GM19438 (cell line): Measurements from ENCODE around the gene SUPT6H.

Experiments
- ATAC-seq: cut with Tn5 transposase; IDR thresholded peaks from one replicate; pipeline ENCODE4 v1.9.1; 2021; ENCODE audit warnings: low read depth; ENCODE audit not compliant: unreplicated experiment

SUPT6H gene

DNA sequence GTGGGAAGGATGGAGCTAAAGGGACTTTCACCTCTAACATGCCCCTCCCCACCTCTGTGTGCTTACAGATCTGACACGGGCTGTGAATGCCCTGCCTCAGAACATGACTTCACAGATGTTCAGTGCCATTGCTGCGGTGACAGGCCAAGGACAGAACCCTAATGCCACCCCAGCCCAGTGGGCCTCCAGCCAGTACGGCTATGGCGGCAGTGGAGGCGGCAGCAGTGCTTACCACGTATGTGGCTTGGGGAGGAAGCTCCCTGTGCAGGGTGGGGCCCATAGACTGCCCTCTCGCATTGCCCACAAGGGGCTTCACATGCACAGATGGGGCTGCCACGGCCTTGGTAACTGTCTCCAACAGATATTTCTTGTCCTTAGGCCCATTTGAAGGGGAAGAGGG lies 38.3 kb downstream of the SUPT6H start:
- ATAC-seq: no peak

DNA sequence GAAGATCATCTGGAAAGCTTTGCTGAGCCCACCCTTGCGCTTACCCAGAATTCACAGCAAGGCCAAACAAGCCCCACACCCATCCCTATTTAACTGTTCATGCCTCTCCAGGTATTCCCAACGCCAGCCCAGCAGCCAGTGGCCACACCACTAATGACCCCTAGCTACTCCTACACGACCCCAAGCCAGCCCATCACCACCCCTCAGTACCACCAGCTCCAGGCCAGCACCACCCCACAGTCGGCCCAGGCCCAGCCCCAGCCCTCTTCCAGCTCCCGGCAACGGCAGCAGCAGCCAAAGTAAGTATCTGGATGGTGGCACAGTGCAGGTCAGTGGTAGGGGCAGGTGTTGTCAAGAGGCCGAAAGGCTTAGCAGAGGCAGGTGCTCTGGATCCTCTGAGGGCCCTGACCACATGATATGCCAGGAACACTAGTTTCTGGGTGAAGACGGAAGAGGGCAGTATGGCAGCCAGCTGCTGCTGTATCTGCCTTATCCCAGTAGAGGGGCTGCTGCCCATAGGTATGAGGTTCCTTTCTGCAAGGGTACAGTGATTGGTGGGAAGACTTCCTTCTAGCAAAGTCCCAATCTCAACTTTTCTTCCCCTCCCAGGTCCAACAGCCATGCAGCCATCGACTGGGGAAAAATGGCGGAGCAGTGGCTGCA lies 39.0 kb downstream of the SUPT6H start:
- no peak for ATAC-seq

DNA sequence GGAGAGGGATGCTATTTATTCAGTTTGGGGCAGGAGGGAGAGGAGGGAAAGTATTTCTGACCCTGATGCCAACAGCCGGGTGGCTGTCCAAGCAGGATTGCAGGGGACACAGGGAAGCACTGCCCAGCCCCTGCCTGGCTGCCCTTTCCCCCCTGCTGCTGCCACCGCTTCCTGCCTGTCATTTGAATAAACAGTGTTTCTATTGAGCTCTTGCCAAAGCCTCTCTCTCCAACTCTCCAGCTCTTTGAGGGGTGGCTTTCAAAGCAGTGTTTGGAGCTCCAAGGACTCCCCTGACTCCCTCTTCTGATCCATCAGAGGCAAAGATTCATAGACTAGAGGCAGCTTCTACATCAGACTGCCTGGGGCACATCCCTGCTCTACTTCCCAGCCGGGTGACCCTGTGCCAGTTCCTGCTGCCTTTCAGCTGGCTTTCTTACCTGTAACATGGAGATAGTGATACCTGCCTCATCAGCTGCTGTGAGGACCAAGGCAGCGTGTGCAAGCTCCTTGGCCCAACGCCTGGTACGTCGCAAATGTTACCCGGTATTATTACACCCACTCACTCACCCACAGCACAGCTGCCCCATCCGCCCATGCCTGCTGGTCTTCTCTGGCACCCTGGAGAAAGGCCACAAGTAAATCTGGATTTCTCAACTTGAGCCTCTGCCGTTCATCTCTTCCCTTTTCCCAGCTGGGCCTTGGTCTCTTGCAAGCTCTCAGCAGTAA lies 40.2 kb downstream of the SUPT6H start:
- ATAC-seq: no peak

DNA sequence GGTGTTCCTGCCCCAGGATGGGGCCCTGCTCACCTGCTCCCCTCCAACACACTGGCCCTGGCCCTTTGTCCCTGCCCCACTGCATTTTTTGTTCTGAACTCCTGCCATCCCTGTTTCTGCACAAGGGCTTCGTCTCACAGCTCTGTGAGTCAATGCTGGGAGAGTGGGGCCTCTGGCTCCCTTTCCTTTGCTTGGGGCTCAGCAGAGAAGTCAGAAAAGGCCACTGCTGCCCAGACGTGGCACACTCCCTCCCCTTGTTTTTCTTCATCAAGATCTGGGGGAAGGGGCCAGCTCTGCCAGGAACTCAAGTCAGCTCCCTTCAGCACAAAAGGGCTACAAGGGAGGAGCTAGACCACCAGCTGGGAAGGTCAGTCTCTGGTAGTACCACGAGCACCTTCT lies 40.7 kb downstream of the SUPT6H start:
- ATAC-seq: no peak

DNA sequence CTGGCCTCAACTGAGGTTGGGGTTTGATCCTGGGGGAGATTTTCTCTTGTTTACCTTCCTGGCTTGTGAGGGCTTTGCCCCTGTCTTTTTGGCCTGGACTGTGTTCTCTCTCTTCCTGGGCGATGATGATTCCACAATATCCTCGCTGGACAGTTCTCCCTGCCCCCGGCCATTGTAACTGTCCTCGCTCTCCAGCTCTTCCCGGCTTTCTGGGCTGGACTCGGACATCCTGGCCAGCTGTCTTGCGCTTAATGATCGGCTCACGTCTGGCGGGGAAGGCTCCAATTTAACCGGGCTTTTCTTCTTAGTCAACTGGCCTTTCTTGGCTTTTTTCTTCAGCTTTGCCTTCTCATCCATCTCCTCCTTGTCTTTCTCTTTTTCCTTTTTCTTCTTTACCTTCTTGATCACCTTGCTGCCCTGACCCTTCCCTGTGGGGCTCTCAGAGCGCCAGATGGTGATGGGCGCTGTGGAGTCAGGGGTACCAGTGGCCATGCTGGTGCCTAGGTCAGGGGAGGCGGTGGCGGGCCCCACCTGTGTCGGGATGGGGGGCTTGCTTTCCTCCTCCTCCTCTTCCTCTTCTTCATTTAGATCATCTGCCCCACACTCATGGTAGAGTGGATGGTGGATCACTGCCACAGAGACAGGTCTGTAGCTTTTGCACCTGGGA lies 41.7 kb downstream of the SUPT6H start:
- no peak for ATAC-seq

DNA sequence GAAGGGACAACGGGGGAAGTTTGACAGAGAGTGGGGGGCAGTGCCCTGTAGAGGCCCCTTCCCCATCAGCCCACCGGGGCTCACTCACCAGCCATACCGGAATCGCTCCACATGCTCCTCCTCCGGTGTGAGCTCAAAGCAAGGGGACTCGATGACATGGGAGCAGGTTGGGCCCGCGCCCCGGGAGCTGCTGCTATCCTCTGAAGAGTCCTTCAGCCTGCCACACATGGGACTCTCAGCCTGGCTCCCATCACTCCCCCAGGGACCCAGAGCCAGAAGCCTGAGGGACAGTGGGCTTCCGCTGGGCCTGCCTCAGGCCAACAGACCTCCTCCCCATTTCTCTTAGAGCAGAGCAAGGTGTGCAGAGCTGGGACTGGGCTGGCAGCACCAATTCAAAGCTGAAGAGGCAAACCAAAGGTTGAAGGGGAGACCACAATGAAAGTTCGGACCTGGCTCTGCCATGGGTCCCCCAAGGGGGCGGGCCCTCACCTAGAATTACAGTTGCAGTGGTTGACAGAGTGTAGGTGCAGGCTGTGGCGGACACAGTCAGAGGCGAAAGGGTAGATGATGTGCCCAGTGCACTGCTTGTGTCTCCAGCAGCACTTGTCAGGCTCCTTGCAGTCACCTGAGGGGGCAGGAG lies 42.3 kb downstream of the SUPT6H start:
- ATAC-seq: no peak

DNA sequence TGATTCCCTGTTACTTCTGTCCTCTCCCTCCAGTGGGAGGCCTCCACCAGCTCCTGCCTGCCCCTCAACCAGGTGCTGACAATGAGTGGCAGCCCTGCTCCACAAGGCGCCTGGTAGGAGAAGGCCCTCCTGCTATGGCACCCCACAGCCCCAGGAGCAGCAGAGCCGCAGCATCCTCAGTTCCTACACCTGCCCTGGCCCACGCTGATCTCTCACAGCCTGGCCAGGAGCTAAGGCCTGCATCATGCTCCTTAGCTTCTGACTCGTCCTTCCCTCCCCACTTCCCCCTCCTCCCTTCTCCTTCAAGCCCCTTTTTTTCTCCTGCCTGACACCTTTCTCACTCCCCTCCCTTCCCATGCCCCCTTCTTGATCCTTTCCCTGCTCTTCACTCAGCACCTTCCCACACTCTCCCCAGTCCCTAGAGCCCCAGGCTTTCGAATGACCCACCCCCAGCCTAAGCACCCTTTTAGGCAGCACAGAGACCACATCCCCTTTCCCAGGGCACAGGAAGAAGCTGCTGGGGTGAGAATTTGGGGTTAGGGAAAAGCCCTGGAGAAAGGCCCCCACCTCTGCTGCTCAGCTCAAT lies 43.2 kb downstream of the SUPT6H start:
- no peak for ATAC-seq

DNA sequence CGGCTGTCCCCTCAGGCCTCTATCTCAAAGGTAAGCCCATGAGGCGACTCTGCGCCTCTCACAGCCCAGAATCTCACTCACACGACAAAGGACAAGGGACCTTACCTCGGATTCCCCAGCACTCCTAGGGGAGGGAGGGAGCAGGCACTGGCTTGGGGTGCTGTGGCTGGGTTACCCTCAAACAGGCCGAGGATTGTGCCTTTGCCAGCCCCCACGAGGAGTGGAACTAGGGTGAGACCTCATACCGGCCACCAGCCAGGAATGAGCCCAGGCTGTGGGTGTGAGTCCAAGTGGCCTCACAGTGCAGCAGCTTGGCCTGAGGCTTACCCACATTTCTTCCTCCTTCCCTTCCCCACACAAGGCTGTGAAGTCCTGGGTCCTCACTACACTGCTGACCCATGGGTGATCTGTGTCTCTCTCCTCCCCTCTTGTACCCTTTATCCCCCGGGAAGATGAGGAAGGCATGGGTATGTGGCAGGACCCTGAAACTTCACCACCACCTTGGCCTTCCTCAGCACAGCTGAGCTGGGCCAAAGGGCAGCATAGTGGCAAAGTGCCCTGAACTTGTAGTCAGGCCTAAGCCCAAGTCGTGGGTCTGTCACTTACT lies 43.8 kb downstream of the SUPT6H start:
- ATAC-seq: no peak

DNA sequence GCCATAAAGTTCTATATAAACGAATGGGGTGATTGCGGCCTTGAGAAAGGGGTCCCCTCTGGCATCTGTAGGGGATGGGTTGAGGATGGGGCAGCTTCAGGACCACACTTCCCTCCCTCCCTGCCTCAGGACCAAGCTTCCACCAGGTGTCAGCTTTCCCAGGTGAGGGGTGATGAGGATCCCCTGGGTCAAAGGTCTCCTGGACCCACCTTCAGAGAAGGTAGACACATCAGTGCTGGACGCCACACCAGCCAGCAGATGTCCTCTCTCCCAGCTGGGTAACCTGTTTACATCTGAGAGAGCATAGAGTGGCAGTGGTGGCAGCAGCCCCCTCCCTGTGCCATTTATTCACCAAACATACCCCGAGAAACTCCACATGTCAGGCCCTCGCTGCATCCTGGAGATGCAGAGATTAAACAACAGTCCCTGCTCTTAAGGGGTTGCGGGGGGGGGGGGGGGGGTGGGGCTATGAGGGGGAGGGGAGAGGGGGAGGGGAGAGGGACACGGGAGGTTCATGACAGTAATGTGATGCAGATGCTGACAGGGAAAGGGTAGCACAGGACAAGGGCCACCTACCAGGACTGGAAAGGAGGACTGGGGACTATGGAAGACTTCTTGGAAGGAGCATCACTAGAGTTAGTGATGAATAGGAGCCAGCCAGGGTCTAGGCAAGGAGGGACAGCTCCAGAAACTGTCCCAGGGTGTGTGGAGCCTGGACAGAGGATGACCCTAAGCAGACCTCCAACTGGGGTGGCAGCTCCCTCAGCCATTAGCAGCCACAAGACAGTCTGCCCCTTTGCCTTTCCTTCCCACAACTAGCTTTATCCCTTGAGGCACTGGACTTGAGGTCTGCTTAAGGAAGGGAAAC lies 44.7 kb downstream of the SUPT6H start:
- ATAC-seq: no peak

DNA sequence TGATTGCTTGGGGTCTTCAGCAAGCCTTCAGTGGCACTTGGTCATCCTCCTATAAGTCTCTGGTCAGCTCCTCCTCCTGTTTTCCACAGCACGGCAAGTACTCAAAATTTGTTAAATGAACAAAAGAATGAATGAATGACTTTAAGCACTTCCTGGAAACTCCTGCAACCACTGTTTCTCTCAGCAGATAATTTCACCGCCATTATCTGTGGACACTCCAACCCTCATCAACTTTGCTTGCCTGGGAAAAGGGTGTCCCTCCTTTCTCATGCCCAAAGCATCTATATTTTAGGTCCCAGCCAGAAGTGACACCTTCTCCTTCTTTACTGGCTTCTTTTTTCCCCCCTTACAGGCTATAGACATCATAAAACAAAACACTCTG lies 45.3 kb downstream of the SUPT6H start:
- no peak for ATAC-seq

DNA sequence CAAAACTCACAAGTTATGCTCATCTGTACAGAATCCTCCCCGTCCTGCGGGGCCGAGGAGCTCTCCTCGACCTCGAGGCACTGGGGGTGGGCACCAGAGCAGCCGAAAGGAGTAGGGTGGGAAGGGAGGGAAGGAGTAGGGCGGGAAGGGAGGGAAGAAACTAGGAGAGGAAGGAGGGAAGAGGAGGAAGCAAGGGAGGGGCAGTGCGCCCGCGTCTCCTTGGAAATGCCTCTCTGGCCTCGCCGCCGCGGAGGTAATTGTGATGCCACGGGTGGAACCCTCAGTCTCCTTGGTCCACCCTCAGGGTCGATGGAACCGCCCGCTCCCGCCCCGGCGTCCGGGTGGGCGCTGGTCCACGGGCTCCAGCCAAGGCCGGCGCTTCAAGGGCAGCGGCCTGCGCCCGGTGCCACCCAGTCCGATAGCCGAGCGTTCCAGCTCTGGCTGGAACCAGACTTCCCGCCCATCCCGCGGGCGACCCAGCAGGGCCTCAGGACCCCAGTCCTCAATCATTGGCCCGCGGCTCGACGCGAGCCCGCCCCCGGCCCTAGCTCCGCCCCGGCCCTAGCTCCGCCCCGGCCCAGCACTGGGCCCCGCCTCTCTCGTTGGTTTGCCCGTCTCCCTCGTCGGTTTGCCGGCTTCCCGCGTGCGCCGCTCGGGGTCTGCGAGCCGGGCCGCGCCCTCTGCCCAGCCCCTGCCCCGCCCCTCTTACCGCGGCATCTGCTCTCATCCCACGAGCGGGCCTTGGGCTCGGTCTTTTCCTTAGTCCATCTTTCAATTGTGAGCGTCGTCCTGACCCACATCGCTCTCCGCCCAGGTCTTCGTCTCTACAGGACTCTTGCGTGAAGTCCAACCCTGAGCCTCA lies 49.1 kb downstream of the SUPT6H start:
- ATAC-seq: peak; percentile 82

DNA sequence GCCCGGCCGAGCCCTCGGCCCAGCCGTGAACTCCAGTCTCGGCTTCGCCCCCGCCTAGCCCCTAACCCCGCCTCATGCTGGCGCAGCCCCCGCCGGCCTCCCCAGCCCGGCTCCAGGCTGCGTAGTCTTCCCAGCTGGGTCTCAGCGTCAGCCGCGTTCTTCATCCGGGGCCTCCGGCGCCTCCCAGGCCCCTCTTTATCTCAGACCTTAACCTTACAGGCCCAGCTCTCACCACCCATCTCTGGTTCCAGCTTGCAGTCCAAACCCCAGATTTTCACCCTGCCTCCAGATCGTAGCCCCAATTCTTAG lies 49.7 kb downstream of the SUPT6H start, which contains the start of gene PROCA1:
Gene PROCA1 (minus strand): TSS at position 166 of the 309 bp plus-strand sequence. CDS start 228 bp downstream, outside the sequence.
- ATAC-seq: peak; percentile 32

DNA sequence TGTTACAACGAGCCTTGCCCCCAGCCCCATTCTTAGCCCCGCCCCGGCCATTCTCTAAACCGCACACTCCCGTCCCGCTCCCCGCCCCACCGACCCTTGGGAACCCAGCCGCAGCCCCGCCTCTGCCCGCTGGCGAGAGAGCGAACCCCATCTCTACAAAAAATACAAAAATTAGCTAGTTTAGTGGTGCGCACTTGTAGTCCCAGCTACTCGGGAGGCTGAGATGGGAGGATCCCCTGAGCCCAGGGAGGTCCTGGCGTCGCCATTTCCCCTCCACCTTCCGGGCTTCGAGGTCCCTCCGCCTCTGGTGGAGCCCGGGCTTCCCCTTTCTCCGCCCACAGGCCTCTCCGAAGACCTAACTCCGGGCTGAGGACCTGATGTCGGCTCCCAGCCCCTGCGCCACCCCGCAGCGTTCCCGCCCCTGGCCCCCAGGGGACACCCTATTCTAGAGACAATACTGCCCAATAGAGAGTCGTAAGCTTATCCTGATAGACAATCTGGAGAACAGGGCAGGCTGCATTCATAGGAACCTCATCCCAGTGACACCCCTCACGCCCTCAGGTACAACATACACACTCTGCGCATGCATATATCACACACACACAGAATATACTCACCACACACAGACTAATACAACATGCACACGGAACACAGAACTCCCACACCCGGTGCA lies 50.2 kb downstream of the SUPT6H start:
- ATAC-seq: peak; percentile 31

DNA sequence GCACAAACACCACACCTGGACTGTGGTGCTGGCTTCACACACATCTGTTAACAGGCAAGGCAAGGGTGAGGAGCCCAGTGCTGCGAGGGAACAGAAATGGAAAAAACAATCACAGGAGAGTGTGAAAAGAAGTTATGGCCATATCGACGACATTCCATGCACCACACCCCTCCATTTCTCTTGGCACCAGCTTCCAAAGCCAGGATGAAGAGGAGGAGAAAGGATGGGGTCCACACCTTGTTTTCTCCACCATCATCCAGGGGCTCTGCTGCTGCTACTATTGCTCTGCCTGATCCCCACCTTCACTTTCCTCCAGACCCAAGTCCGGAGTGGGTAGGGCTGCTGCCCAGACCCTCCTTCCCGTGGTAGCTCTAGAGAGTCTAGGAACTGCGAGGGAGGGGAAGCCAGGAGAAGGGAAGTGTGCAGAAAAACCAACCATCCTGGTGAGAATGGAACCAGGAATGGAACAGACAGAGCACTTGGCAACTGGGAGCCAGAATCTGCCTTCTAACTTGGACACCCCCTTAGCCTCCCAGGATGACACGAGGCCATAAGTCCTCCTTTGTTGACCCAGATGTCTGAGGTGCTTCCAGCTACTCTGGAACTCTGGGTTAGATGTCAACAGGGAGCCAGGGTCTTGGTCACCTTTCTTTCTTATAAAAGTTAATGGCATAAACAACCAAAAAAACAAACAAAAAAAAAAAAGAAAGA lies 50.9 kb downstream of the SUPT6H start:
- no peak for ATAC-seq

DNA sequence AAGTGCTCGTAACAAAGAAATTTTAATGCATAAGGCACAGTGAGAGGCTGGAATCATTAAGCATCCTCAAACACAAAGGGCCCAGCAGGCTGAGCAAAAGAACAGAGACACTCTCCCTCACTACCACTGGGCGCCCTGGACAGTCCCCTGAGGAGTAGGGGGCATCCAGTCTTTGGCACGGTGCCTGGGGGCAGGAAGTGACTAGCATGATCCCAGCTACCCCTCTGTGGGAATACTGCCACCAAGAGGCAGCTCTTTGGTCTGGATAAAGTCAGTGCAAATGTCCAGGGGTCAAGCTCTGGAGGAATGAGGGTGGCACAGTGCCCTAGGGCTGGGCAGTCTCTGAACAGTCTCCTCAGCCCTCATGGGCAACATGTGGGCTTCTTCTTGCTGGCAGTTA lies 52.3 kb downstream of the SUPT6H start:
- no peak for ATAC-seq

DNA sequence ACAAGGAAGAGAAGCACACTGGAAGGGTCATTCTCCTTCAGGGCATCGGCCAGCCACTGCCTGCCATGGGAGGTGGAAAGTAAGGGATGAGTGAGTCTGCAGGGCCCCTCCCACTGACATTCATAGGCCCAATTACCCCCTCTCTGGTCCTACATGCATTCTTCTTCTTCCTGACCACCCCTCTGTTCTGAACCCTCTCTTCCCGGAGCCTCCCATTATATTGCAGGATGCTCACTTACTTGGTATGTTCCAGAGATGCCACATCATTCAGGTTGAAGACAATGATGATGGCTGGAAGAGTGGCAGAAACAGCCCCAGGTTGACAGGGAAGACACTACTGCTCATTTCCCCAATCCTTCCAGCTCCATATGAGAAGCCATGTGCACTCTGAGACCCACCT lies 53.2 kb downstream of the SUPT6H start:
- ATAC-seq: no peak

DNA sequence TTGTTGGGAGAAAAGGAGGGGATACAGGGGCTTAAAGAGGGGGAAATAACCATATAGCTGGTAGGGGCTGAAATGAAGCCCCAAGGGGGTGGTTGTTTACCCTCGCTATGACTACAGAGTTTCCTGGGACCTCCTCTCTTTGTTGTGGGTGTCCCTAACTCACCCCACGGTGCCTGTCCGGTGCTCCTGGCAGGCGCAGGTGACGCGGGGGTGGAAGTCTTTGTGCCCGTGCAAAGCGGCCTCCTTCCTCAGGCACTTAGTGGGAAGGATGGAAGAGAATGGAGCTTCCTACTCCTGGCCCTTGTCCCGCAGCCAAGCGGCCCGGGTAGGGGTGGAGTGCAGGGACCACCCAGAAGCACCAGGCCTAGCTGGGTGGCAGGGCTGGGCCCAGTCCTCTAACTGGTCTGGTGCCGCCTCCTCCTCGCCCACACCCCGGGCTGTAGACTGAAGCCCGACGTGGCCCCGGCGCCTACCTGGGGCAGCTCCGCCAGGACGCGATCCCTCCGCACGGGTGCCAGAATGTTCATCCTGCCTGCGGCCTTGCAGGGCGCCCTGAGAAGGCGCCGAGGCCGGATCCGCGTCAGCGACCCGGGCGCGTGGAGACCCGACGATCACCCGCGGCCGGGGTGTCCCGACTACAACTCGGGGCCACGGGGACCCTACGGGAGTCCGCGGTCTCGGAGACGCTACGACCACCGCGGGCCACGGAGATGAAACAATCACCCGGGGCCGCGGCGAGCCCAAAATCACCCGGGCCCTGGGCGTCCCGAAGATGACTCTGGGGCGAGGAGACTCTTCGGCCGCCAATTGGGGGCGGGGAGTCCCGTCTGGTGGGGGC lies 55.0 kb downstream of the SUPT6H start:
- ATAC-seq: no peak
